Frontal cortex (tissue), 4 donors: ENCODE results near the gene INTS15. TPM values are rescaled to one million over a fixed set of nuclear protein-coding genes. Genes with fewer than 3 reads are reported as not detected.
A peak's percentile ranks its signal among the peaks of the same experiment; 100 is the strongest.
"Not testable (repeated sequence)": the region's sequence is repeated elsewhere in the genome, so short reads cannot be mapped to it uniquely, and the experiment has no call there.

ENCODE experiments used
- DNase-seq, 2 donors: peaks; one replicate each; pipeline ENCODE4 v3.0.0; 2012; ENCODE audit warnings: low spot score in 2 of 2
- FAIRE-seq: peaks from 2 replicates; lab custom pipeline; 2012; peaks lifted over from hg19 to GRCh38; lab: Jason Lieb, UNC
- total RNA-seq: library from RNA; depleted of rRNA; stranded (reverse); fragments of >200 nt; gene quantifications from one replicate; pipeline ENCODE4 v1.2.3, GENCODE V29; 2014
- donor health status: control.
- donor health status: control.
- donor health status: control.

The INTS15 gene
- total RNA-seq, 1 donor from 2014 or later: 22.4 TPM

DNA sequence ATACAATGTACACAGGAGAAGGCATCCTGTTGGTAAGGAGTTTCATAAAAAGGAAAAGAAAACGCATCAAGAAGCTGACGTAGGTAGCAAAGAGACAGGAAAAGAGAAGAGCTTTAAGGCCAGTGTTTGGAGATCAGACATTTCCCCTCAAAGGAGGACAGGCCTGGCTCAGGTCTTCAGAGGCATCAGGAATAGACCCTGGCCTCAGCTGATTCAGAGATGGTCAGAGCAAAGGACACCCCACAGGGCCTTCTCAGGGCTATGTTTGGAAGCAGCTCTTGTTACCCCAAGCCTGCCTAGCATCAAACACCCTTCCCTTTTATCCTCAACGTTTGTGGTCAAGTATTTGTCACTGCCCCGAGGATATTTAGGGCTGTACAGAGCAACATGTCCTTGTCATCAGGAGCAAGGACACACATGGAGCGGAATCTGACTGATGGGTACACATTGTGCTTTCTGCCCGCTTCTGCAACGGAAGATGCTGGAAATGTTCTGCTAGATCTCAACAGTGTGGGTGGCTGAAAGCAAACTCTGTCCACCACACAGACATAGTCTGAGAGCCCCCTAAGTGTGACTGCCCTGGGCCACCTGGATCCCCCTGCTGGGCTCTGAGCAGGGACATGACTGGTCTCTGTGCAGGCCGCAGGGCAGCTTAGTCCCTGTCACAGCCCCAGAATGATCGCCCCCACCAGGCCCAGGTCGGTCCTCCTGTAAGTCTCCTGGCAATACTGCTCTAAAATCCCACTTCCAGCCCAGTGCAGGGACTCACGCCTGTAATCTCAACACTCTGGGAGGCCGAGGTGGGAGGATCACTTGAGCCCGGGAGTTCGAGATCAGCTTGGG lies 13.6 kb upstream of the INTS15 start:
- no peak for DNase-seq
- no peak for FAIRE-seq

DNA sequence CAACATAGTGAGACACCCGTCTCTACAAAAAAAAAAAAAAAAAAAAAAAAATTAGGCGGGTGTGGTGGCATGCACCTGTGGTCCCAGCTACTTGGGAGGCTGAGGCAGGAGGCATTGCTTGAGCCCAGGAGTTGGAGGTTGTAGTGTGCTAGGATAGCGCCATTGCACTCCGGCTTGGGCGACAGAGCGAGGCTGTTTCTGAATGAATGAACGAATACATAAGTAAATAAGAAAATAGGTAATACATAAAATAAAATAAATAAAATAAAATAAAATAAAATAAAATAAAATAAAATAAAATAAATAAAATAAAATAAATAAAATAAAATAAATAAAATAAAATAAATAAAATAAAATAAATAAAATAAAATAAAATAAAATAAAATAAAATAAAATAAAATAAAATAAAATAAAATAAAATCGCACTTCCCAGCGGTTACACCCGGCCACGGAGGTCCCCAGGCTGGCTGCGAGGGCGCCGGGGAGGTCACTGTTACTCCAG lies 12.9 kb upstream of the INTS15 start:
- not testable (repeated sequence) for DNase-seq, FAIRE-seq

DNA sequence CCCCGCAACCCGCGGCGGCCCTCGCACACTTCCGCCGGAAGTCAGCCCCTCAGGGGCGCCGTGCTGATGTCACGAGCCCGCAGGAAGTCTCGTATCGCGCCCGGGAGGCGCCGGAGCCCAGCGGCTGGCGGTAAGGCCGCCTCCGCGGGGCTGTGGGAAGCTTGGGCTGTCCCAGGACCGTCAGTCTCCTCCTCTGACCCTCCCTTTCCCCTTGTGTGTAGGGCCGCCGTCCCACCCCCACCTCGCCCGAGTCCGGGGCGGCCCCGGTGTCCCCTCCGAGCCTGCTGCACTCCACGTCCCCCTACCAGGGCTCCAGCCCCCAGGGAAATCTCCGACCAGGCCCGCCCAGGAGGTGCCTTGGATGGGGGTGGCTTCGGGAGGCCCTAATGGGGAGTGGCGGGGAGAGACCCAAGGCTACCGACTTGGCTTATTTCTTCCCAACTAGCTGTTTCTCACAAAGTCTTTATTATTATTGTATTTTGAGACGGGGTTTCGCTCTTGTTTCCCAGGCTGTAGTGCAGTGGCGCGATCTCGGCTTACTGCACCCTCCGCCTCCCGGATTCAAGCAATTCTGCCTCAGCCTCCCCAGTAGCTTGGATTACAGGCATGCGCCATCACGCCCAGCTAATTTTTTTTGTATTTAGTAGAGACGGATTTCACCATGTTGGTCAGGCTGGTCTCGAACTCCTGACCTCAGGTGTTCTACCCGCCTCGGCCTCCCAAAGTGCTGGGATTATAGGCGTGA lies 12.3 kb upstream of the INTS15 start, which contains the start of gene ZDHHC4:
Gene ZDHHC4, plus strand, starts transcription at position 86 of the 745 bp plus-strand sequence. CDS start 3,108 bp downstream, outside the sequence.
- DNase-seq (peak; percentile 88 to 97), FAIRE-seq (no peak)

DNA sequence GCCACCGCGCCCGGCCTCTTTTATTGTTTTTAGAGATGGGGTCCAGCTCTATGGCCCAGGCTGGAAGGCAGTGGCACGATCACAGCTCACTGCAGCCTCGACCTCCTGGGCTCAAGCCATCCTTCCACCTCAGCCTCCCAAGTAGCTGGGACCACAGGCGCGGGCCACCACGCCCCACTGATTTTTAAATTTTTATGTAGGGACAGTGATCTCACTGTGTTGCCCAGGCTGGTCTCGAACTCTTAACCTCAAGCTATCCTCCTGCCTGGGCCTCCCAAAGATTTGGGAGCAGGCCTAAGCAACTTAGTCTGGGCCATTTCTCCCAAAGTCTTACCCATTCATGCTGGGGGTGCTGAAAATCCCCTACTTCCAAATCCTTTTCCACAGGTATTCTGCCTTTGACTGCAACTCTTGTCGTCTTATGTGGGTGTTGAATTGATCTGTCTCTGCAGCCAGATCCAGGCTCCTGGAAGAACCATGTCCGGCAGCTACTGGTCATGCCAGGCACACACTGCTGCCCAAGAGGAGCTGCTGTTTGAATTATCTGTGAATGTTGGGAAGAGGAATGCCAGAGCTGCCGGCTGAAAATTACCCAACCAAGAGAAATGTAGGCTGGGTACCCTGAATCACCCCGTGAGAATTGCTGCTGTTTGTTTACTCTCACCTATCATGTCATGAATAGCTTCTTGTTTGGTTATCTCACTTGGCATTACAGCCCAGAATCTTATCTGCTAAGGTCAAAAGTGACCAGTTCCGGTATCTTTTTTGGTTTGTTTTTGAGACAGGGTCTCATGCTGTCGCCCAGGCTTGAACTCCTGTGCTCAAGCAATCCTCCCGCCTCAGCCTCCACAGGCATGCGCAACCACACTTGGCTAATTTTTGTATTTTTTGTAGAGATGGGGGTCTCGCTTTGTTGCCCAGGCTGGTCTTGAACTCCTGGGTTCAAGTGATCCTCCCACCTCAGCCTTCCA lies 11.4 kb upstream of the INTS15 start:
- no peak for FAIRE-seq
- DNase-seq: no peak

DNA sequence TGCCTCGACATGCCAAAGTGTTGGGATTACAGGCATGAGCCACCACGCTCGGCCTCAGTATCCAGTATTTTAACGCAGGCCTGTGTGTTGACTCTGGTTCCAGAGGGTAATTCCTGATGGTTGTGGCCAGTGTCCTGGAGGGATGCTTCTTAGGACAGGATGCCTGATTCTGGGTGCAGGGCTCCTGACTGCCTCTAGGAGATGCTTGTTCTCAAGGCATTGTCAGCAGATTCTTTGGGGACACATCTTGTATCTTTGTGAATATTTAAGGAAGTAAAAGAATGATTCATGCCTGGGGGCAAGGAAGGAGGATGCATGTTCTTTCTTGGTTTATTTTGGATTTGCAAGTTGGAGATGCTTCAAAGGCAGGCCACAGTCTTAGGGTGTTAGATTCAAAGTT lies 10.4 kb upstream of the INTS15 start:
- no peak for FAIRE-seq
- no peak for DNase-seq

DNA sequence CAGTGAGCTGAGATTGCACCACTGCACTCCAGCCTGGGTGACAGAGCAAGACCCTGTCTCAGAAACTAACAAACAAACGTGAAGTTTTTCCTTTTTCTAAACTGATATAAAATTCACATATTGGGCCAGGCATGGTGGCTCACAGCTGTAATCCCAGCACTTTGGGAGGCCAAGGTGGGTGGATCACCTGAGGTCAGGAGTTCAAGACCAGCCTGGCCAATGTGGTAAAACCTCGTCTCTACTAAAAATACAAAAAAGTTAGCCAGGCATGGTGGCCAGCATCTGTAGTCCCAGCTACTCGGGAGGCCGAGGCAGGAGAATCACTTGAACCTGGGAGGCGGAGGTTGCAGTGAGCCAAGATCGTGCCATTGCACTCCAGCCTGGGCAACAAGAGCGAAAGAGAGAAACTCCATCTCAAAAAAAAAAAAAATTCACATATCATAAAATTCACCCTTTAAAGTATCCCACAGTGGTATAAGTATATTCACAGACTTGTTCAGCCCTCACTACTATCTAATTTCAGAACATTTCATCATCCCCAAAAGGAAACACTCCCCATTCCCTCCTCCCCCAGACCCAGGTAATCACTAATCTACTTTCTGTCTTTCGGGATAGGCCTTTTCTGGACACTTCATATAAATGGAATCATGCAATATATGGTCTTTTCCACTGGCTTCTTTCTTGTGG lies 3.9 kb upstream of the INTS15 start:
- FAIRE-seq, DNase-seq: not testable (repeated sequence)

DNA sequence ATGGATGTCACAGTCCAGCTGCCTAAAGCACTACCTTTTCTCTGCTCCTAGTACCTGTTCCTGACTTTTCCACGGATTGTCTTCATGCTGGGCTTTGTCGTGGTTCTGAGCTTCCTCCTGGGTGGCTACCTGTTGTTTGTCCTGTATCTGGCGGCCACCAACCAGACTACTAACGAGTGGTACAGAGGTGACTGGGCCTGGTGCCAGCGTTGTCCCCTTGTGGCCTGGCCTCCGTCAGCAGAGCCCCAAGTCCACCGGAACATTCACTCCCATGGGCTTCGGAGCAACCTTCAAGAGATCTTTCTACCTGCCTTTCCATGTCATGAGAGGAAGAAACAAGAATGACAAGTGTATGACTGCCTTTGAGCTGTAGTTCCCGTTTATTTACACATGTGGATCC lies 1.3 kb upstream of the INTS15 start:
- no peak for FAIRE-seq
- DNase-seq: no peak

DNA sequence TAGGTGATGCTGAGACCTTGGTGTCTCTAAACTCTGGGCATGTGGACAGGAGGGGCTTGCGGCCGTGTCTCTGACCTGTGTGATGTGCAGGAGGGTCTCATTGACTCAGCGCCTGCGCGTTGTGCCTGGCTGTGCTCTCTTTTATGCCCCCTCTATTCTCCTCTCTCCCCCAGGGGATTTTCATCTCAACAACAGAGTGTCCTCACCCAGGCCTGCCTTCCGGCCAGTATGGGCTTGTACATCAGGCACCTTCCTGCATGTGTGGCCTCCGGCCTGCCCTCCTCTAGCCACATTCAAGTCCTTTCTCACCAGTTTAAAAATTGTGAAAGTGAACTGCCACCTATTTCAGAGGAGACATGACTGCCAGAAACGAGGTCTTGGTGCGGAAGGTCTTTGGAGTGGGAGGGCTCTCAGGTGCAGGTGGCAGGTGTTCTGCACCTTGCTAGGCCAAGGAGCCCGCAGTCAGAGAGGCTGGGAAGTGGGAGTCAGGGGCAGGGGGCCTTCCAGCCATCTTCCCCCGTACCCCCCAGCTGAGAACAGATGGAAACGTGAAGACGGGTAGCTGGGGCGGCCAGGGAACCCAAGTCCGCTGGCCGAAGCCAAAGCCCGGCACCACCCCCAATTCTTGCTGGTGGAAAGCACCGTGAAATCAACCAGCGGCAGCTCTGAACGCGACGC lies 531 bp upstream of the INTS15 start:
- no peak for FAIRE-seq

DNA sequence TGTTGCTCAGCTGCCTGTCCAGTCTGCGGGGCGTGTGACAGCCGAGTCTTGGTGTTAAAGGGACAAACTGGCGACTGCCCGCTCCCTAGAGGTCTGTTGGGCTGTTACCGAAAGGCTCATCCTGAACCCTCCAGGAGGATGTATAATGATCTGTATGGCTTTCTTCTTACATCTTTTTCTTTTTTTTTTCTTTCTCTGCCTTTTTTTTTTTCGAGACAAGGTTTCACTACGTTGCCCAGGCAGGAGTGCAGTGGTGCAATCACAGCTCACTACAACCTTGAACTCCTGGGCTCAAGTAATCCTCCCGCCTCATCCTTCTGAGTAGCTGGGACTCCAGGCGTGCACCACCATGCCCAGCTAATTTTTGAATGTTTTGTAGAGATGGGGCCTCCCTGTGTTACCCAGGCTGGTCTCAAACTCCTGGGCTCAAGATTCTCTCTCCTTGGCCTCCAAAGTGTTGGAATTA lies 857 bp downstream of the INTS15 start:
- no peak for FAIRE-seq

More for the DNA sequence above, 531 bp upstream of the INTS15 start:
- no peak for DNase-seq

DNA sequence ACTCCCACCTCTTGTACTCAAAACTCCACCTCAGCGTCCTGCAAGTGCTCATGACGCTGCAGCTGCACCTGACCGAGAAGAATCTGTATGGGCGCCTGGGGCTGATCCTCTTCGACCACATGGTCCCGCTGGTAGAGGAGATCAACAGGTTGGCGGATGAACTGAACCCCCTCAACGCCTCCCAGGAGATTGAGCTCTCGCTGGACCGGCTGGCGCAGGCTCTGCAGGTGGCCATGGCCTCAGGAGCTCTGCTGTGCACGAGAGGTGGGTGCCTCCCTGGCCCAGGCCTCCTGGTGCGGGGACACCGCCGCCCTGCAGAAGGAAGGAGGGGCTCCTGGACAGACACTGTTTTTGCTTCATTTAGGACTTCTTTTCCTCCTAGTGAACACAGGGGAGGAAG lies 10.3 kb downstream of the INTS15 start:
- no peak for DNase-seq
- no peak for FAIRE-seq

More for the DNA sequence above, 857 bp downstream of the INTS15 start:
- no peak for DNase-seq

DNA sequence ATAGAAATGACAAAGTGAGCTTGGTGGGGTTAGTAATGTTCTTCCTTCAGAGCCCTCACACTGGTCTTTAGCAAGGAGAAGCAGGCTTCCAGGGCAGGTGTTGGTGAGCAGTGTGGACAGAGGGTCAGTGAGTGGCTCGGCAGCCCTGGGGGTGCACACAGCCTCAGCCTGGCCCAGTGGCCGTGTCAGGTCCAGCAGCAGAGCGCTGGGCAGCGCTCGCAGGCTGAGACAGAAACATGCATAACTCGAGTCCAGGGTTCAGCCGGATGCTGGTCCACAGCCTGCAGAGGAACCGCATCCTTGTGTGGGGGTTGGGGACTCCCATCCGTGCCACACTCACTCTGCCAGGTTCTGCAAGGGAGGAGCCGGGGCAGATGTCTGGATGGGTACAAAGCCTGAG lies 14.6 kb downstream of the INTS15 start:
- FAIRE-seq: no peak

DNA sequence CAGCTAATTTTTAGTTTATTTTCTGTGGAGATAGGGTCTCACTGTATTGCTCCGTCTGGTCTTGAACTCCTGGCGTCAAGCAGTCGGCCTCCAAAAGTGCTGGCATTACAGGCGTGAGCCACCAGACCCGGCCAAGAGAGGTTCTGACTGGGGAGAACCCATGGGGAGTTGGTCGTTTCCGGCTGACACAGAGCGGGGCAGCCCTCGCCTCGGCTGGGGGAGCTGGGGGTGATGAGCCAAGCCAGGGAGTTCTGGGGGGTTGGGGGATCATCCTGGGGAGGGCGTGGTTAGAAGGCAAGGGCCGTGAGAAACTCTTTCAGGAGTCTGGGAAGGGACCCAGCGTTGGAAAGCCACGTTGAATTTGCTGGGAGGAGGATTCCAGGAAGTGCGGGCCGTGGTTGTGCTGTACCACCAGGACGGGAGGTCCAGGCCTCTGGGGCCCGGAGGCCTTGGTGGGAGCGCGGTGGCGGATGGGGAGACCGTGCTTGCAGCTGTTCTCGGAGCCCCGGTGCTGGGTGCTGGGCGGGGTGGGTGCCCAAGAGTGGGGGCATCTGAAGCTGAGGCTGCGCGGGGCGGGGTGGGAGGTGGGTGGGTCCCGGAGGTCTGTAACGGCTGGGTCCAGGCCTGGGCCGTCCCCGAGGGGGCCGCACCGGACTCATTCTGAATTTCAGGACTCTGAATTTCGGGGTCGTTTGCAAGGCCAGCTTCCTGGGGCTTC lies 17.2 kb downstream of the INTS15 start:
- DNase-seq (no peak), FAIRE-seq (no peak)

More for the DNA sequence above, 14.6 kb downstream of the INTS15 start:
- DNase-seq: no peak

DNA sequence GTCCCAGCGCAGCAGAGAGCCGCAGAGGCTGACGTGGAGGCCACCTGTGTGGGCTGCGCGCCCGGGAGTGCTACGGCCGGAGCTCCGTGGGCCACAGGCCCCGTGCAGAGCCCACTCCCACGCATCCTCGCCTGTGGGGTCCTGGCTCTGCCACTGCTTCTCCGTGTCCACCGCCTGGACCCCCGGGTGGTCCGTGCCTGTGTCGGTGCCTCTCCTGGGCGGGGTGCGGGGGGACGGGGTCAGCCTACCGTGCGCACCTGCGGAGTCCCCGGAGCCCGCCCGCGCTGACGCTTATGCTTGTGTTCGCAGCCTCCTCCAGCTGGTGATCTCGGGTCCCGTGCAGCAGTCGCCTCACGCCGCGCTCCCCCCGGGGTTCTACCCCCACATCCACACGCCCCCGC lies 17.8 kb downstream of the INTS15 start:
- no peak for DNase-seq
- FAIRE-seq: no peak

DNA sequence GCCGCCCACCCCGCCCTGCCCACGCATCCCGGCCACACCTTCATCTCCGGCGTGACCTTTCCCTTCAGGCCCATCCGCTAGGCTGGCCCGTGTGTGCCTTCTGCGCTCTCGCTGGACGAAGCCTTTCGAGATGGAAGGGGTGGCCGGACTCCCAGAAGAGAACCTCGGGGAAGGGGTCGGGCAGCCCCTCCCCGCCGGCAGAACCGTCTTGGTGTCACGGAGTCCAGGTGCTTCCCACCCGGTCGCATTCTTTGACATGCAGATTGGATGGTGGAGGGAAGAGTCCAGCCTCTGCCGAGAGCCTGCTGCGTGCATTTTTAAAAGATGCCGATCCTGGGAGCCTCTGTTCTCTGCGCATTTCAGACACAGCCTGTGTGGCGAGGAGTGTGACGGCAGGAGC lies 18.3 kb downstream of the INTS15 start:
- no peak for FAIRE-seq
- DNase-seq: no peak

DNA sequence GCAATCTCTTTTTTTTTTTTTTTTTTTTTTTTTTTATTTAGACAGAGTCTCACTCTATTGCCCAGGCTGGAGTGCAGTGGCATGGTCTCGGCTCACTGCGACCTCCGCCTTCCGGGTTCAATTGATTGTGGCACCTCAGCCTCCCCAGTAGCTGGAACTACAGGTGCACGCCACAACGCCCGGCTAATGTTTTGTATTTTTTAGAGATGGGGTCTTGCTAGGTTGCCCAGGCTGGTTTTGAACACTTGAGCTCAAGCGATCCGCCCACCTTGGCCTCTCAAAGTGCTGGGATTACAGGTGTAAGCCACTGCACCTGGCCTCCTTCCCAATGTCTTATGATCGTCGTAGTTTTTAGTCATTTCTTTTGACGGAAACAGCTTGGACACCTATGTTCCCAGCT lies 19.0 kb downstream of the INTS15 start:
- FAIRE-seq (no peak), DNase-seq (no peak)

DNA sequence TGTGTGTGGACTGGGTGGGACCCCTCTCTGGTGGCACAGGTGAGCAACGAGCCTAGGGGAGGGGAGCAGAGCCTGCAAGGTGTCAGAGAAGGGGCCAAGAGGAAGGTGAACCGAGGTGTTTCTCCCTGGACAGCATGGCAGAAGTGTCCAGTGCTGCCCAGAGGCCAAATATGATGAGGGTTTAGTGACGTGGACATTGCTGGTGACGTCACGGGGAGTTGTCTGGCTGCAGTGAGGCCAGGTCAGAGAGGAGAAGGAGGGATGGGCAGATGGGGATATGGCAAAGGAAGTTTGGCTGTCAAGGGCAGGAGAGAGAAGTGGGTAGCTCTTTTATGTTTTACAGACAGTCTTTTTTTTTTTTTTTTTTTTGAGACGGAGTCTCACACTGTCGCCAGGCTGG lies 23.0 kb downstream of the INTS15 start:
- FAIRE-seq: no peak
- no peak for DNase-seq

DNA sequence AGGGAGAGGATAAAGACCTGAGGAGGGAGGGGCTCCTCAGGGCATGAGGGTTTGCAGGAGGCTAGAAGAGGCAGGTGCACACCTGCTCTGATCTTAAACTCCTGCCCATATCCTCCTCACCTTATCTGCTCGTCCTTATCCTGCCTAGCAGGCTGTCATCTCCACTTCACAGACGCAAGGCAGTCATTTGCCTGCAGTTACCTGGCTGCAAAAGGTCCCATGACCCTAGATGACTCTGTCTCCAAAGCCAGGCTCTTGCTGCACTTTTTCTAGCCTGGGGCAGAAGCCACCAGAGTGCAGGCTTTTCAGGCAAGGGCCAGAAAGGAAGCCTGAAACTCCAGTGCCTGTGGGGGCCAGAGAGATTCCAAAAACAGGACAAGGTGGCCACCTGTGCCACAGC lies 23.9 kb downstream of the INTS15 start:
- DNase-seq (no peak), FAIRE-seq (no peak)
